ENCODE measurements around the gene PPP5C.

PPP5C gene

GRCh38 chr19:46368116-46368515 lies 21.2 kb downstream of the PPP5C start:
- no peak overlapping the region; the same call in 1 of the 2 replicates for H3K27ac ChIP-seq
- no peak for DNase-seq (ENCODE audit: low spot score)
- TF ChIP-seq, protein P1, sequence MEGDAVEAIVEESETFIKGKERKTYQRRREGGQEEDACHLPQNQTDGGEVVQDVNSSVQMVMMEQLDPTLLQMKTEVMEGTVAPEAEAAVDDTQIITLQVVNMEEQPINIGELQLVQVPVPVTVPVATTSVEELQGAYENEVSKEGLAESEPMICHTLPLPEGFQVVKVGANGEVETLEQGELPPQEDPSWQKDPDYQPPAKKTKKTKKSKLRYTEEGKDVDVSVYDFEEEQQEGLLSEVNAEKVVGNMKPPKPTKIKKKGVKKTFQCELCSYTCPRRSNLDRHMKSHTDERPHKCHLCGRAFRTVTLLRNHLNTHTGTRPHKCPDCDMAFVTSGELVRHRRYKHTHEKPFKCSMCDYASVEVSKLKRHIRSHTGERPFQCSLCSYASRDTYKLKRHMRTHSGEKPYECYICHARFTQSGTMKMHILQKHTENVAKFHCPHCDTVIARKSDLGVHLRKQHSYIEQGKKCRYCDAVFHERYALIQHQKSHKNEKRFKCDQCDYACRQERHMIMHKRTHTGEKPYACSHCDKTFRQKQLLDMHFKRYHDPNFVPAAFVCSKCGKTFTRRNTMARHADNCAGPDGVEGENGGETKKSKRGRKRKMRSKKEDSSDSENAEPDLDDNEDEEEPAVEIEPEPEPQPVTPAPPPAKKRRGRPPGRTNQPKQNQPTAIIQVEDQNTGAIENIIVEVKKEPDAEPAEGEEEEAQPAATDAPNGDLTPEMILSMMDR (conservative IDR thresholded peaks at IDR 0.05; ENCODE audit: low read depth), result no peak
- ChIA-PET CTCF (interaction anchor here (0.5 to 1.3 kb wide), 4 partner anchors 19 to 784 kb away, joined by 3 to 4 read pairs (median 4); partner anchors contain the start of gene PPP5C), POLR2A (ENCODE audit: low non-redundant PET) (no interaction called here)

- DNase-seq (ENCODE audit: low spot score), result no peak
- peak overlapping the region; percentile 21; the same call in 1 of the 2 replicates for H3K27ac ChIP-seq
- CTCF ChIA-PET, result interaction anchor here (0.7 kb wide), 1 partner anchor 307 kb away, joined by 4 read pairs; no protein-coding TSS in a partner anchor
- POLR2A ChIA-PET (ENCODE audit: low non-redundant PET), result no interaction called here
- TF ChIP-seq, protein P1 (conservative IDR thresholded peaks at IDR 0.05; ENCODE audit: low read depth), result no peak
Observed at GRCh38 chr19:46369817-46370216, 22.9 kb downstream of the PPP5C start.

GRCh38 chr19:46371371-46371901 lies 24.5 kb downstream of the PPP5C start:
- no peak for DNase-seq (ENCODE audit: low spot score)
- TF ChIP-seq, protein P1 (conservative IDR thresholded peaks at IDR 0.05; ENCODE audit: low read depth), result no peak
- CTCF ChIA-PET, result interaction anchor here (0.6 to 1.0 kb wide), 2 partner anchors 90 to 649 kb away, joined by 3 to 4 read pairs; no protein-coding TSS in a partner anchor
- POLR2A ChIA-PET (ENCODE audit: low non-redundant PET), result interaction anchor here (0.5 kb wide), 1 partner anchor 287 kb away, joined by 5 read pairs; no protein-coding TSS in a partner anchor
- peak overlapping the region; percentile 99 for H3K27ac ChIP-seq

DNA sequence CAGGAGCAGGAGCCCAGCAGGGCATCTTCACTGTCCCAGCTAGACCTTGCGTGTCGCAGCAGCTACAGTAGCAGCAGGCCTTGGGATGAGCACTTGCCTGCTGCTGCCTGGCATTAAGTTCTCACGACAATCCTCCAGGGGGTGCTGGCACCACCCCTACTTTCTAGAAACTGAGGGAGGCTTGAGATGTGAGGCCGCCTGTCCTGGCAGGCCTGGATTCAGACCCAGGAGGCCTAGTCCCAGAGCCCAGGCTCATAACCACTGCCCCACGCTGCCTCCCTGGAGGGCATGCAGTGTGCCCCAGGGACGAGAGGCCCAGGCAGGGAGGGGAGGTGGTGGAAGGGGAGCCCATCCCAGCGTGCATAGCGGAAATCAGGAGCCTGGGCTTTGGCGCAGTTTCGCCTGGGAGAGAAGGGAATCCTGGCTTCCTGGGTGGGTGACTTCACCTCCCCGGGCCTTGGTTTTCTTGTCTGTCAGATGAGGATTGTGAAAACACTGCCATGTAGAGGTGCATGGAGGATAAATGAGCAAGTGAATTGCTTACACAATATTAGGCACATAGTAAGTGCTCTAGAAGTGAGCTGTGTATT lies 26.1 kb downstream of the PPP5C start:
- peak overlapping the region; percentile 99 for H3K27ac ChIP-seq
- POLR2A ChIA-PET (ENCODE audit: low non-redundant PET), result interaction anchor here (0.6 kb wide), 1 partner anchor 98 kb away, joined by 3 read pairs; no protein-coding TSS in a partner anchor
- peak; percentile 60 for DNase-seq (ENCODE audit: low spot score)
- CTCF ChIA-PET, result interaction anchor here (0.7 to 1.5 kb wide), 5 partner anchors 26 to 92 kb away, joined by 3 to 6 read pairs (median 4); partner anchors contain the start of gene PPP5C
- TF ChIP-seq, protein P1 (conservative IDR thresholded peaks at IDR 0.05; ENCODE audit: low read depth), result peak; percentile 59

DNA sequence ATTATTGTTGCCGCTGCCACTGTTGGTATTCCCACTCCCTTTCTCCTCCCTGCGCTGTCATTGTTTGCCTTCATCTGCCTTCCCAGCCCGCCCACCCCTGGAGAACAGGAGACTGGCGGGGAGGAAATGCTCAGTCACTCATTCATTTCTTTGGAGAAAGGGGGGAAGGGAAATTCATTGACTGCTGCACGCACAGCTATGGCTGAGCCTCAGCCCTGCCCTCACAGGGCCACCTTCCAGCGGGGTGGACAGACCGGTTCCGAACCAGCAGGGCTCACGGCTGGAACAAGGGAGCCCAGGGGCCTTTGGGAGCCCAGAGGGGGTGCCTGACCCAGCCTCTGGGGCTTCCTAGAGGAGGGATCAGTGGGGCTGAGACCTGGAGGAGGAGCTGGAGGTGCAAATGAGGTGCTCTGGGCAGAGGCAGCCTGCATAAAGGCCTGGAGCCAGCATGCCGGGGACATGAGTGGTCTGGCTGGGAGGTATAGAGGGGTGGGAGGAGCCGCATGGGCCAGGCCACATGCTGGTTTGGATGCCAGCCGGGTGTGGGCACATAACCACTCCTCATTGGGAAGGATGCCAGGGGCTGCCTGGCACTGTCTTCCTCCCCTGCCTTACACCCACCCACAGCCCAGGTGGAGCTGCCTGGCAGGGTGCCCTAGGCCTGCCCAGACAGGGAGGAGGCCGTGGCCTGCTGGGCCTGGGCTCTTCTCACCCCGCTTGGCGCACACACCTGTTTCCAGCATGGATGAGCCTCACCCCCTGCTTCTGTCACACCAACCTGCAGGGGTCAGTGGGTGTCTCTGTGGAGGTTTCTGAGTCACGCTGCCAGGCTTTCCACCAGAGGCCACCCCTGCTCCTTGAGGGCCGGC lies 26.8 kb downstream of the PPP5C start:
- TF ChIP-seq, protein P1 (conservative IDR thresholded peaks at IDR 0.05; ENCODE audit: low read depth), result peak; percentile 50; the same call in 1 of the 2 replicates
- ChIA-PET POLR2A (ENCODE audit: low non-redundant PET) (interaction anchor here (0.6 kb wide), 1 partner anchor 97 kb away, joined by 3 read pairs; no protein-coding TSS in a partner anchor), CTCF (interaction anchor here (0.5 to 1.5 kb wide), 5 partner anchors 27 to 345 kb away, joined by 3 to 6 read pairs (median 4); partner anchors contain the start of gene PPP5C)
- DNase-seq (ENCODE audit: low spot score), result peak; percentile 97
- H3K27ac ChIP-seq, result peak overlapping the region; percentile 99
